IMR-90 (cell line): Measurements from ENCODE around the gene NSMCE3. TPM values are rescaled to one million over a fixed set of nuclear protein-coding genes. Genes with fewer than 3 reads are reported as not detected.

Experiments
- ATAC-seq: fragments of 200-7000 bp; cut with Tn5 transposase; 2 replicates; pipeline ENCODE4 v1.9.1; 2020; ENCODE audit warnings: low read depth, mild to moderate bottlenecking, moderate library complexity
- BruUV-seq: library from RNA; stranded (reverse); fragments of 400-500 nt; replicated peaks from 2 replicates; lab custom pipeline; 2021; lab: Mats Ljungman, UMichigan
- CTCF ChIA-PET: fragments of 300-600 bp; formaldehyde crosslinking; extraction: SDS; loops from one replicate; lab custom pipeline; 2021; ENCODE audit warnings: antibody characterized with exemption; lab: Yijun Ruan, JAX
- POLR2A ChIA-PET: fragments of 300-600 bp; sonication (Branson Sonifier 250); formaldehyde crosslinking; loops from one replicate; lab custom pipeline; 2022; ENCODE audit warnings: antibody characterized with exemption; ENCODE audit not compliant: unreplicated experiment; lab: Charles Lee
- DNase-seq: peaks from one replicate; pipeline ENCODE4 v3.0.0; 2013
- H2AFZ ChIP-seq: replicated peaks from 2 replicates; pipeline ENCODE3; 2013; ENCODE audit warnings: low read length, mild to moderate bottlenecking; ENCODE audit not compliant: poor library complexity
- H2AK5ac ChIP-seq: 2 replicates; pipeline ENCODE4 v1.6.1; 2013; ENCODE audit warnings: low read depth, low read length, inconsistent platforms
- H2AK9ac ChIP-seq: replicated peaks from 2 replicates; pipeline ENCODE3; 2013; ENCODE audit warnings: mild to moderate bottlenecking, low read depth, low read length, moderate library complexity; ENCODE audit not compliant: poor library complexity
- H2BK120ac ChIP-seq: 2 replicates; pipeline ENCODE4 v1.6.1; 2013; ENCODE audit warnings: low read depth, low read length, inconsistent platforms
- H2BK15ac ChIP-seq: 3 replicates; pipeline ENCODE4 v1.6.1; 2013; ENCODE audit warnings: low read depth, low read length, inconsistent platforms
- H2BK20ac ChIP-seq: 2 replicates; pipeline ENCODE4 v1.6.1; 2013; ENCODE audit warnings: low read depth, mild to moderate bottlenecking, inconsistent platforms, low read length, moderate library complexity
- H2BK5ac ChIP-seq: 2 replicates; pipeline ENCODE4 v1.6.1; 2013; ENCODE audit warnings: mild to moderate bottlenecking, low read depth, low read length, inconsistent platforms; ENCODE audit not compliant: poor library complexity, severe bottlenecking
- H3K14ac ChIP-seq: replicated peaks from 2 replicates; pipeline ENCODE4 v1.6.1; 2013; ENCODE audit warnings: low read depth, low read length, inconsistent platforms
- H3K18ac ChIP-seq: 2 replicates; pipeline ENCODE4 v1.6.1; 2013; ENCODE audit warnings: low read depth, low read length, control low read depth
- H3K23ac ChIP-seq: 2 replicates; pipeline ENCODE4 v1.6.1; 2013; ENCODE audit warnings: low read depth, low read length, inconsistent platforms
- H3K27ac ChIP-seq: 2 replicates; pipeline ENCODE4 v1.5.1; 2013; ENCODE audit warnings: mild to moderate bottlenecking, control low read depth, low read length; ENCODE audit not compliant: insufficient read depth
- H3K27me3 ChIP-seq: 2 replicates; pipeline ENCODE4 v1.6.1; 2013; ENCODE audit warnings: low read length; ENCODE audit not compliant: control insufficient read depth, insufficient read depth
- H3K36me3 ChIP-seq: 2 replicates; pipeline ENCODE4 v1.6.1; 2013; ENCODE audit warnings: low read length, mixed read lengths; ENCODE audit not compliant: control insufficient read depth, insufficient read depth
- H3K4ac ChIP-seq: 2 replicates; pipeline ENCODE4 v1.6.1; 2013; ENCODE audit warnings: low read depth, low read length, inconsistent platforms
- H3K4me1 ChIP-seq: 2 replicates; pipeline ENCODE4 v1.6.1; 2013; ENCODE audit warnings: low read length, mixed read lengths; ENCODE audit not compliant: control insufficient read depth, insufficient read depth
- H3K4me2 ChIP-seq: 2 replicates; pipeline ENCODE4 v1.6.1; 2013; ENCODE audit warnings: low read depth, mild to moderate bottlenecking, control low read depth, low read length, moderate library complexity
- H3K4me3 ChIP-seq: 2 replicates; pipeline ENCODE4 v1.5.1; 2013; ENCODE audit warnings: low read depth, mild to moderate bottlenecking, control low read depth, low read length, moderate library complexity; ENCODE audit not compliant: insufficient read depth
- H3K56ac ChIP-seq: 2 replicates; pipeline ENCODE4 v1.6.1; 2013; ENCODE audit warnings: low read length, inconsistent platforms; ENCODE audit not compliant: insufficient read depth; ENCODE audit errors: extremely low read depth
- H3K79me1 ChIP-seq, 2 experiments: 2 replicates each; pipeline ENCODE4 v1.6.1; 2013; ENCODE audit warnings: low read length in 2 of 2, inconsistent platforms in 1 of 2, low read depth in 1 of 2
- H3K9ac ChIP-seq: 2 replicates; pipeline ENCODE4 v1.6.1; 2013; ENCODE audit warnings: low read depth, low read length, control low read depth
- H3K9me1 ChIP-seq: 2 replicates; pipeline ENCODE4 v1.6.1; 2013; ENCODE audit warnings: low read length, inconsistent platforms; ENCODE audit not compliant: insufficient read depth
- H3K9me3 ChIP-seq: 2 replicates; pipeline ENCODE4 v1.6.1; 2013; ENCODE audit warnings: low read length; ENCODE audit not compliant: control insufficient read depth, insufficient read depth
- H4K20me1 ChIP-seq: 2 replicates; pipeline ENCODE4 v1.6.1; 2013; ENCODE audit warnings: low read length, inconsistent platforms; ENCODE audit not compliant: insufficient read depth
- H4K5ac ChIP-seq: 2 replicates; pipeline ENCODE4 v1.6.1; 2013; ENCODE audit warnings: mild to moderate bottlenecking, low read depth, low read length, control low read depth
- H4K8ac ChIP-seq, 2 experiments: 2 replicates each; pipeline ENCODE4 v1.6.1; 2013; ENCODE audit warnings: low read depth in 2 of 2, low read length in 2 of 2, control low read depth in 1 of 2, inconsistent platforms in 1 of 2
- H4K91ac ChIP-seq: 2 replicates; pipeline ENCODE4 v1.6.1; 2013; ENCODE audit warnings: low read depth, low read length, inconsistent platforms; ENCODE audit not compliant: insufficient read depth
- BHLHE40 ChIP-seq: fragments of 150-350 bp; IDR thresholded peaks from 2 replicates; pipeline ENCODE4 v1.6.1; 2016; ENCODE audit warnings: mild to moderate bottlenecking, low read depth, low read length
- CEBPB ChIP-seq: IDR thresholded peaks from 2 replicates; pipeline ENCODE4 v1.6.1; 2012; ENCODE audit warnings: low read depth, low read length, improper control_type of control experiment
- CHD1 ChIP-seq: IDR thresholded peaks from 2 replicates; pipeline ENCODE4 v1.6.1; 2012; ENCODE audit warnings: low read depth, low read length, improper control_type of control experiment
- FOS ChIP-seq: fragments of 150-350 bp; IDR thresholded peaks from 2 replicates; pipeline ENCODE4 v1.6.1; 2016; ENCODE audit warnings: low read depth, low read length
- MAFK ChIP-seq: IDR thresholded peaks from 2 replicates; pipeline ENCODE4 v1.6.1; 2012; ENCODE audit warnings: low read depth, low read length, improper control_type of control experiment
- MAZ ChIP-seq: IDR thresholded peaks from 2 replicates; pipeline ENCODE4 v1.6.1; 2012; ENCODE audit warnings: low read depth, mild to moderate bottlenecking, low read length, improper control_type of control experiment, moderate library complexity, borderline replicate concordance
- MXI1 ChIP-seq: IDR thresholded peaks from 2 replicates; pipeline ENCODE4 v1.6.1; 2012; ENCODE audit warnings: low read depth, mild to moderate bottlenecking, low read length, moderate library complexity, borderline replicate concordance
- NFE2L2 ChIP-seq: fragments of 150-350 bp; IDR thresholded peaks from 2 replicates; pipeline ENCODE4 v1.6.1; 2016; ENCODE audit warnings: low read depth, mild to moderate bottlenecking, low read length
- POLR2A ChIP-seq: IDR thresholded peaks from 2 replicates; pipeline ENCODE4 v1.6.1; 2012; ENCODE audit warnings: mild to moderate bottlenecking, low read depth, low read length
- RAD21 ChIP-seq: IDR thresholded peaks from 2 replicates; pipeline ENCODE4 v1.6.1; 2012; ENCODE audit warnings: low read length, improper control_type of control experiment
- RCOR1 ChIP-seq: IDR thresholded peaks from 2 replicates; pipeline ENCODE4 v1.6.1; 2012; ENCODE audit warnings: mild to moderate bottlenecking, low read length, improper control_type of control experiment; ENCODE audit not compliant: insufficient replicate concordance
- RFX5 ChIP-seq: IDR thresholded peaks from 2 replicates; pipeline ENCODE4 v1.8.0; 2012; ENCODE audit warnings: low read depth, mild to moderate bottlenecking, low read length, moderate library complexity
- SMC3 ChIP-seq: fragments of 150-350 bp; IDR thresholded peaks from 2 replicates; pipeline ENCODE4 v1.6.1; 2016; ENCODE audit warnings: low read depth, mild to moderate bottlenecking, antibody characterized with exemption, low read length, moderate library complexity
- WGBS, 2 experiments: methylation state at CpG; one replicate each; pipeline versions ENCODE4 v1.1.5 to v1.1.7; 2013; ENCODE audit warnings: missing lambda C conversion rate in 2 of 2; ENCODE audit not compliant: insufficient read length in 1 of 2; ENCODE audit errors: extremely low coverage in 2 of 2; 5-methylcytosine and 5-hydroxymethylcytosine counted together
- dilution Hi-C: fragments of 300-500 bp; cut with HindIII; formaldehyde crosslinking; loops from one replicate; pipeline ENCODE4 v1.14.3; 2018; ENCODE audit warnings: low sequenced_read_pairs; ENCODE audit not compliant: unreplicated experiment
- in situ Hi-C: fragments of 300-500 bp; cut with MboI; formaldehyde crosslinking; loops from 3 replicates; pipeline ENCODE4 v1.14.3; 2019; ENCODE audit warnings: low sequenced_read_pairs, inconsistent platforms, mixed read lengths
- intact Hi-C: fragments of 100-400 bp; cut with micrococcal nuclease; formaldehyde crosslinking; loops from 2 replicates; pipeline ENCODE4 v1.10.0; 2022
- polyA plus RNA-seq, 3 experiments: library from polyadenylated mRNA; depleted of rRNA; stranded (reverse); fragments of >200 nt; gene quantifications; 2 replicates each; pipeline ENCODE4 v1.2.3, GENCODE V29; 2012; ENCODE audit warnings: low replicate concordance in 1 of 3
- total RNA-seq: library from RNA; depleted of rRNA; stranded (reverse); fragments of >200 nt; gene quantifications from 2 replicates; pipeline ENCODE4 v1.2.3, GENCODE V29; 2012
- TF ChIP-seq, protein P1 (sequence below): fragments of 150-350 bp; IDR thresholded peaks from 2 replicates; pipeline ENCODE4 v1.6.1; 2017; ENCODE audit warnings: mild to moderate bottlenecking, antibody characterized with exemption, low read length, low read depth
- TF ChIP-seq, protein P2 (sequence below): fragments of 150-350 bp; IDR thresholded peaks from 2 replicates; pipeline ENCODE4 v1.6.1; 2016; ENCODE audit warnings: low read depth, mild to moderate bottlenecking, low read length, moderate library complexity, borderline replicate concordance
- TF ChIP-seq, protein P3 (sequence below): conservative IDR thresholded peaks from 2 replicates; pipeline ENCODE4 v1.5.1; 2012; ENCODE audit warnings: mild to moderate bottlenecking, low read depth, low read length, improper control_type of control experiment

NSMCE3 gene
- total and polyA plus RNA-seq, 2 of the 4 experiments (the other 2 are of a cell fraction), result 5.1 to 6.3 TPM

DNA sequence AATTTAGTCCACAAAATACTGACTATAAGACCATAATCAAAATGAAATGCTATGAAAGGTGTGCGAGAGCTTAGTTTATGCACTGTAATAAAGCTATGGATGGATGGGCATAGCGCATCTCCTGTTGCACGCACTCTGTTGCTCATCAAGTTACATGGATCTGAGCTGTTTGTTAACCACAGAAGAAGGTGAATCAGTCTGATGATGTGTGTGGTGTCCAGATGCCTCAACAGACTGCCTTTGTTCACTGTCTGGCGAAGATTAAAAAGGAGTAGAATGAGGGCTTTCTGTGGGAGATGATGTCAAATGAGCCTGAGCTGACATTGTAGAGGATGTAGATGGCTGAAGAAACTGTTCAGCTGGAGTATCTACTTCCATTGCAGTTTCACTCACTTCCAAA lies 36.1 kb downstream of the NSMCE3 start:
- intact Hi-C loops, result no loop called here
- Histone ChIP-seq H2BK120ac (no peak overlapping the region), H3K18ac (no peak overlapping the region), H3K4me3 (no peak overlapping the region), H3K27ac (no peak overlapping the region), H2AFZ (no peak overlapping the region), H3K79me1 (no peaks in the 10 kb centered on the region), H4K20me1 (no peaks in the 10 kb centered on the region), H2BK5ac (no peak overlapping the region), H3K4me2 (no peak overlapping the region), H3K27me3 (no peaks in the 10 kb centered on the region), H2BK15ac (no peak overlapping the region), H4K8ac (no peak overlapping the region), H3K56ac (no peak overlapping the region), H3K9me1 (no peaks in the 10 kb centered on the region), H4K91ac (no peak overlapping the region), H3K4ac (no peak overlapping the region), H3K9me3 (no peaks in the 10 kb centered on the region), H3K9ac (no peak overlapping the region), H3K36me3 (no peaks in the 10 kb centered on the region), H4K5ac (no peak overlapping the region), H3K23ac (no peak overlapping the region), H2BK20ac (no peak overlapping the region), H3K4me1 (no peaks in the 10 kb centered on the region), H2AK5ac (no peak overlapping the region), H3K14ac (no peak overlapping the region), H2AK9ac (no peak overlapping the region)
- CTCF ChIA-PET, result no interaction called here
- POLR2A ChIA-PET, result no interaction called here
- dilution Hi-C loops, result no loop called here
- WGBS, 2 experiments, result 70% methylated on average over 2 of the region's 4 CpGs; no CpG with 5 or more reads in 1 of the 2 experiments
- ATAC-seq, result no peak
- DNase-seq, result peak; percentile 12
- no TSS peak for BruUV-seq
- in situ Hi-C loops, result no loop called here
- TF ChIP-seq CHD1 (no peak), SMC3 (no peak), RAD21 (no peak), NFE2L2 (no peak), CEBPB (no peak), RCOR1 (no peak), RFX5 (no peak), BHLHE40 (no peak), POLR2A (no peak), MAFK (no peak), FOS (no peak), MXI1 (no peak), MAZ (no peak)
- TF ChIP-seq, protein P1, sequence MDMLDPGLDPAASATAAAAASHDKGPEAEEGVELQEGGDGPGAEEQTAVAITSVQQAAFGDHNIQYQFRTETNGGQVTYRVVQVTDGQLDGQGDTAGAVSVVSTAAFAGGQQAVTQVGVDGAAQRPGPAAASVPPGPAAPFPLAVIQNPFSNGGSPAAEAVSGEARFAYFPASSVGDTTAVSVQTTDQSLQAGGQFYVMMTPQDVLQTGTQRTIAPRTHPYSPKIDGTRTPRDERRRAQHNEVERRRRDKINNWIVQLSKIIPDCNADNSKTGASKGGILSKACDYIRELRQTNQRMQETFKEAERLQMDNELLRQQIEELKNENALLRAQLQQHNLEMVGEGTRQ, result no peak
- TF ChIP-seq, protein P2, sequence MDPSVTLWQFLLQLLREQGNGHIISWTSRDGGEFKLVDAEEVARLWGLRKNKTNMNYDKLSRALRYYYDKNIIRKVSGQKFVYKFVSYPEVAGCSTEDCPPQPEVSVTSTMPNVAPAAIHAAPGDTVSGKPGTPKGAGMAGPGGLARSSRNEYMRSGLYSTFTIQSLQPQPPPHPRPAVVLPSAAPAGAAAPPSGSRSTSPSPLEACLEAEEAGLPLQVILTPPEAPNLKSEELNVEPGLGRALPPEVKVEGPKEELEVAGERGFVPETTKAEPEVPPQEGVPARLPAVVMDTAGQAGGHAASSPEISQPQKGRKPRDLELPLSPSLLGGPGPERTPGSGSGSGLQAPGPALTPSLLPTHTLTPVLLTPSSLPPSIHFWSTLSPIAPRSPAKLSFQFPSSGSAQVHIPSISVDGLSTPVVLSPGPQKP, result no peak
- TF ChIP-seq, protein P3, sequence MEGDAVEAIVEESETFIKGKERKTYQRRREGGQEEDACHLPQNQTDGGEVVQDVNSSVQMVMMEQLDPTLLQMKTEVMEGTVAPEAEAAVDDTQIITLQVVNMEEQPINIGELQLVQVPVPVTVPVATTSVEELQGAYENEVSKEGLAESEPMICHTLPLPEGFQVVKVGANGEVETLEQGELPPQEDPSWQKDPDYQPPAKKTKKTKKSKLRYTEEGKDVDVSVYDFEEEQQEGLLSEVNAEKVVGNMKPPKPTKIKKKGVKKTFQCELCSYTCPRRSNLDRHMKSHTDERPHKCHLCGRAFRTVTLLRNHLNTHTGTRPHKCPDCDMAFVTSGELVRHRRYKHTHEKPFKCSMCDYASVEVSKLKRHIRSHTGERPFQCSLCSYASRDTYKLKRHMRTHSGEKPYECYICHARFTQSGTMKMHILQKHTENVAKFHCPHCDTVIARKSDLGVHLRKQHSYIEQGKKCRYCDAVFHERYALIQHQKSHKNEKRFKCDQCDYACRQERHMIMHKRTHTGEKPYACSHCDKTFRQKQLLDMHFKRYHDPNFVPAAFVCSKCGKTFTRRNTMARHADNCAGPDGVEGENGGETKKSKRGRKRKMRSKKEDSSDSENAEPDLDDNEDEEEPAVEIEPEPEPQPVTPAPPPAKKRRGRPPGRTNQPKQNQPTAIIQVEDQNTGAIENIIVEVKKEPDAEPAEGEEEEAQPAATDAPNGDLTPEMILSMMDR, result no peak
